ENCODE results near the gene ECHDC1.

Gene ECHDC1

GRCh38 chr6:127383988-127384387, 40.6 kb upstream of the ECHDC1 start:
- Histone ChIP-seq H3K4me3 (replicated peaks; ENCODE audit: low read depth, low read length) (no peak overlapping the region), H3K27me3 (replicated peaks; ENCODE audit: control insufficient read depth, insufficient read depth, low read length) (no peaks in the 10 kb centered on the region), H3K36me3 (ENCODE audit: control insufficient read depth, insufficient read depth, low read length) (no peaks in the 10 kb centered on the region)
- TF ChIP-seq CTCF (IDR thresholded peaks at IDR 0.05; ENCODE audit: insufficient read depth, low read length, poor library complexity, severe bottlenecking), result no peak
- no peak for DNase-seq (ENCODE audit: extremely low read depth, insufficient read length)

GRCh38 chr6:127382413-127382812, 39.0 kb upstream of the ECHDC1 start:
- no peak for DNase-seq (ENCODE audit: extremely low read depth, insufficient read length)
- no peak for TF ChIP-seq CTCF (IDR thresholded peaks at IDR 0.05; ENCODE audit: insufficient read depth, low read length, poor library complexity, severe bottlenecking)
- Histone ChIP-seq H3K36me3 (ENCODE audit: control insufficient read depth, insufficient read depth, low read length) (no peaks in the 10 kb centered on the region), H3K27me3 (replicated peaks; ENCODE audit: control insufficient read depth, insufficient read depth, low read length) (no peaks in the 10 kb centered on the region), H3K4me3 (replicated peaks; ENCODE audit: low read depth, low read length) (no peak overlapping the region)

- Histone ChIP-seq H3K27me3 (replicated peaks; ENCODE audit: control insufficient read depth, insufficient read depth, low read length) (no peaks in the 10 kb centered on the region), H3K36me3 (ENCODE audit: control insufficient read depth, insufficient read depth, low read length) (no peaks in the 10 kb centered on the region), H3K4me3 (replicated peaks; ENCODE audit: low read depth, low read length) (no peak overlapping the region)
- TF ChIP-seq CTCF (IDR thresholded peaks at IDR 0.05; ENCODE audit: insufficient read depth, low read length, poor library complexity, severe bottlenecking), result no peak
- DNase-seq (ENCODE audit: extremely low read depth, insufficient read length), result no peak
These were observed 38.0 kb upstream of the ECHDC1 start for GRCh38 chr6:127381384-127381783.

- Histone ChIP-seq H3K36me3 (ENCODE audit: control insufficient read depth, insufficient read depth, low read length) (no peaks in the 10 kb centered on the region), H3K4me3 (replicated peaks; ENCODE audit: low read depth, low read length) (no peak overlapping the region), H3K27me3 (replicated peaks; ENCODE audit: control insufficient read depth, insufficient read depth, low read length) (no peaks in the 10 kb centered on the region)
- TF ChIP-seq CTCF (IDR thresholded peaks at IDR 0.05; ENCODE audit: insufficient read depth, low read length, poor library complexity, severe bottlenecking), result no peak
- DNase-seq (ENCODE audit: extremely low read depth, insufficient read length), result no peak
These were observed 33.3 kb upstream of the ECHDC1 start for GRCh38 chr6:127376685-127377084.

GRCh38 chr6:127367023-127367375, 23.6 kb upstream of the ECHDC1 start:
- Histone ChIP-seq H3K27me3 (replicated peaks; ENCODE audit: control insufficient read depth, insufficient read depth, low read length) (no peaks in the 10 kb centered on the region), H3K4me3 (replicated peaks; ENCODE audit: low read depth, low read length) (no peak overlapping the region), H3K36me3 (ENCODE audit: control insufficient read depth, insufficient read depth, low read length) (no peaks in the 10 kb centered on the region)
- no peak for TF ChIP-seq CTCF (IDR thresholded peaks at IDR 0.05; ENCODE audit: insufficient read depth, low read length, poor library complexity, severe bottlenecking)
- no peak for DNase-seq (ENCODE audit: extremely low read depth, insufficient read length)

- no peak overlapping the region for H3K4me3 ChIP-seq (replicated peaks; ENCODE audit: low read depth, low read length)
- DNase-seq (ENCODE audit: extremely low read depth, insufficient read length), result no peak
- no peaks in the 10 kb centered on the region for H3K36me3 ChIP-seq (ENCODE audit: control insufficient read depth, insufficient read depth, low read length)
- no peak for TF ChIP-seq CTCF (IDR thresholded peaks at IDR 0.05; ENCODE audit: insufficient read depth, low read length, poor library complexity, severe bottlenecking)
- H3K27me3 ChIP-seq (replicated peaks; ENCODE audit: control insufficient read depth, insufficient read depth, low read length), result no peaks in the 10 kb centered on the region
These were observed 23.0 kb upstream of the ECHDC1 start for GRCh38 chr6:127366282-127367022.
